Measurements from ENCODE around the gene DNAL1.
"Not testable (repeated sequence)": the region's sequence is repeated elsewhere in the genome, so short reads cannot be mapped to it uniquely, and the experiment has no call there.

DNAL1 gene

DNA sequence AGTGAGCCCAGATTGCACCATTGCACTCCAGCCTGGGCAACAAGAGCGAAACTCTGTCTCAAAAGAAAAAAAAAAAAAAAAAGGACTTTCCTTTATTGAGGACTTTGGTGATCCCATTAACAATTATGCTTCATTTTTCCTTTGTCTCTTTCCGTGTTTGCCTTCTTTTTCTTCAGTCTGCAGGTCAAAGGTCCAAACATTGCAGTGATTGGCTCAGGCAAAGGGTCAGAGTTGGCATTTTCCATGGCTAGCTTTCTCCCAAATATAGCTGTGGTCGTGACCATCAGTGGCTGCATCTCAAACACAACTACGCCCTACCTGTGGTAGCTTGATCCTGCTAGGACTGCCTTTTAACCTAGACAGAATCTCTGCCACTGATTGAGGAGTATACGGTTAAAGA is 7.0 kb upstream of the DNAL1 start:
- no peak overlapping the region for H3K27ac ChIP-seq
- H3K27me3 ChIP-seq = peaks cover 38% of the 10 kb centered on the region
- no peaks in the 10 kb centered on the region for H3K9me3 ChIP-seq
- H3K4me1 ChIP-seq = peaks cover 6% of the 10 kb centered on the region; the same call in 1 of the 2 replicates
- no peak overlapping the region for H3K9ac ChIP-seq
- no peak for TF ChIP-seq Cebpa-rat (IDR thresholded peaks at IDR 0.05)
- H3K4me2 ChIP-seq = no peak overlapping the region
- H3K4me3 ChIP-seq = no peak overlapping the region
- no peaks in the 10 kb centered on the region for H3K36me3 ChIP-seq
- H4K20me1 ChIP-seq = no peaks in the 10 kb centered on the region

DNA sequence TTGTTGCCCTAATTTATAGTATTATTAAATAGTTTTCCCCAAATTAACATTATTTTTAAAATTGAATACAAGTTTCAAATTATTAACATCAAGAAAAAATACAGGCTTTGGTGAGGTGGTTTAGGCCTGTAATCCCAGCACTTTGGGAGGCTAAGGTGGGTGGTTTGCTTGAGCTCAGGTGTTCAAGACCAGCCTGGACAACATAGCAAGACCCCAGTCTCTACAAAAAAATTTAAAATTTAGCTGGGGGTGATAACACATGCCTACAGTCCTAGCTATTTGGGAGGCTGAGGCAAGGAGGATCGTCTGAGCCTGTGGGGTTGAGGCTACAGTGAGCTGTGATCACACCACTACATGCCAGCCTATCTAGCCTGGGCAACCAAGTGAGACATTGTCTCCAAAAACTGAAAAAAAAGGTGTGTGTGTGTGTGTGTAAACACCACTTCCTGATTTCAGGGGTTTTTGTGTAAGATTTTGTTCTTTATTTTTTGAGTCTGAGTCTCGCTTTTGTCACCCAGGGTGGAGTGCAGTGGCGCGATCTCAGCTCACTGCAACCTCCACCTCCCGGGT is 3.9 kb upstream of the DNAL1 start:
- no peaks in the 10 kb centered on the region for H4K20me1 ChIP-seq
- peaks cover 7% of the 10 kb centered on the region; the same call in 1 of the 2 replicates for H3K27me3 ChIP-seq
- H3K27ac ChIP-seq = no peak overlapping the region
- H3K9me3 ChIP-seq = no peaks in the 10 kb centered on the region
- peaks cover 16% of the 10 kb centered on the region for H3K4me1 ChIP-seq
- H3K36me3 ChIP-seq = no peaks in the 10 kb centered on the region
- TF ChIP-seq Cebpa-rat (IDR thresholded peaks at IDR 0.05) = no peak
- H3K4me2 ChIP-seq = no peak overlapping the region
- H3K4me3 ChIP-seq = no peak overlapping the region
- H3K9ac ChIP-seq = no peak overlapping the region

DNA sequence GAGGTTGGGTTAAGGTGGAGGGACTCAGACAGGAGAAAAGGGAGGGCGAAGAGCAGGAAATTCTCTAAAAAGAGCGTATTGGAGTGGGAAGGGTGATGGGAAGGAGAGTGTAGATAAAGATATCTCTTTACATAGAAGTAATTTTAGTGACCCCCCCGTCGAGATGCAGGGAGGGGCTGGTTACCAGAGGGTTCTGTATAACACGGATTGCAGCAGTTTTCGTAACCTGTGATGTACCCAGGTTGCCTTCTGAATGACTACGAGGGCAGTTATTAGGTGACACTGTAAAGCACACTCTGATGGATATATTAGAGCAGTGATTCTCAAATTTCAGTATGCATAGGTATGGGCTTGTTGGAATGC is 443 bp downstream of the DNAL1 start:
- Histone ChIP-seq H3K9ac (peak overlapping the region; percentile 80), H3K27ac (peak overlapping the region; percentile 79), H3K9me3 (no peaks in the 10 kb centered on the region), H3K4me1 (peaks cover 17% of the 10 kb centered on the region), H3K4me3 (peak overlapping the region; percentile 87), H4K20me1 (no peaks in the 10 kb centered on the region), H3K27me3 (no peaks in the 10 kb centered on the region), H3K4me2 (peak overlapping the region; percentile 92), H3K36me3 (no peaks in the 10 kb centered on the region)
- no peak for TF ChIP-seq Cebpa-rat (IDR thresholded peaks at IDR 0.05)

DNA sequence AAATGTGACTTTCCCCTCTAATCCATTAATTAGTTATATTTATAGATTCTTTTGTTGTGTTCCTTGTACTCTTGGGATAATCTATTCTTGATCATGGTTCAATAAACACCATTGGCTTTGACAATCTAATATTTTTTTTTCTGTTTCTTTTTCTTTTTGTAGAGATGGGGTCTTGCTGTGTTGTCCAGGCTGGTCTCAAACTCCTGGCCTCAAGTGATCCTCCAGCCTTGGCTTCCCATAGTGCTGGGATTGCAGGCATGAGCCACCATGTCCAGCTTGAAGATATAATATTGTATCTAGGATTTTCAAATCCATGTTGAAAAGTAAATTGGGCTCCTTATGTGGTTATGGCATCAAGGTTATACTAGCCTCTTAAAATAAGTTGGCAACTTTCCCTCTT is 6.2 kb downstream of the DNAL1 start:
- no peaks in the 10 kb centered on the region for H4K20me1 ChIP-seq
- H3K4me1 ChIP-seq = no peaks in the 10 kb centered on the region; the same call in 1 of the 2 replicates
- H3K27me3 ChIP-seq = no peaks in the 10 kb centered on the region
- no peak overlapping the region for H3K27ac ChIP-seq
- H3K4me2 ChIP-seq = no peak overlapping the region
- H3K9me3 ChIP-seq = no peaks in the 10 kb centered on the region
- no peak overlapping the region for H3K4me3 ChIP-seq
- no peak overlapping the region for H3K9ac ChIP-seq
- H3K36me3 ChIP-seq = peaks cover 14% of the 10 kb centered on the region
- TF ChIP-seq Cebpa-rat (IDR thresholded peaks at IDR 0.05) = no peak

DNA sequence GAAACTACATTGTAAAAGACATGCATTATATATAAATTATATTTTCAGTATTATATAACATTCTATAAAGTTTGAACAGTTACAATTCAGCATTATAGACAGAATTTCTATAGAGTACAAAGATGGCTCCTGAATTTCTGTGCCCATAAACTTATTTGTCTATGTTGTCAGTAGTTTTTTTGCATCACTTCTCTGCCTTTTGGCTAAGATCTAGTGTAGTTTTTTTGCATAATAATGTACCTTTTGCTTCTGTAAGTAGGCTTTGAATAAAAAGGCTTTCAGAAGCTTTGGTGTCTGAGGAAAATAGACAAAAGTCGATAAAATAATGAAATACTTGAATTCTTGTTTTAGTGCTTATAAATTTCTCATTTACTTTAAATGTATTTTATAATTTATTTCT is 11.1 kb downstream of the DNAL1 start:
- no peak overlapping the region for H3K27ac ChIP-seq
- H3K36me3 ChIP-seq = peaks cover 35% of the 10 kb centered on the region
- H3K9me3 ChIP-seq = no peaks in the 10 kb centered on the region
- H4K20me1 ChIP-seq = no peaks in the 10 kb centered on the region
- H3K4me2 ChIP-seq = no peak overlapping the region
- no peaks in the 10 kb centered on the region for H3K27me3 ChIP-seq
- TF ChIP-seq Cebpa-rat (IDR thresholded peaks at IDR 0.05) = no peak
- H3K9ac ChIP-seq = no peak overlapping the region
- H3K4me1 ChIP-seq = no peaks in the 10 kb centered on the region
- H3K4me3 ChIP-seq = no peak overlapping the region

DNA sequence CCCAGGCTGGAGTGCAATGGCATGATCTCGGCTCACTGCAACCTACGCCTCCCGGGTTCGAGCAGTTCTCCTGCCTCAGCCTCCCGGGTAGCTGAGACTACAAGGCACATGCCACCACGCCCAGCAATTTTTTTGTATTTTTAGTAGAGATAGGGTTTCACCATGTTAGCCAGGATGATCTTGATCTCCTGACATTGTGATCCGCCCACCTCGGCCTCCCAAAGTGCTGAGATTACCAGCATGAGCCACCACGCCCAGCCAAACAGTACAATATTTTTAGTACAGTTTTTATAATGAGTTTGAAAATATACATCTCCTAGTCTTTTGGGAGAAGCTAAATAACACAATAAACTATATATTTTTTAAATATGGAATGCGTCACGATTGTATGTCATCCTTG is 14.4 kb downstream of the DNAL1 start:
- H3K4me1 ChIP-seq, H3K27ac ChIP-seq, H3K4me3 ChIP-seq, H3K9me3 ChIP-seq, H4K20me1 ChIP-seq, H3K4me2 ChIP-seq, H3K9ac ChIP-seq, H3K27me3 ChIP-seq: not testable (repeated sequence)
- peaks cover 35% of the 10 kb centered on the region; the same call in 1 of the 2 replicates for H3K36me3 ChIP-seq

DNA sequence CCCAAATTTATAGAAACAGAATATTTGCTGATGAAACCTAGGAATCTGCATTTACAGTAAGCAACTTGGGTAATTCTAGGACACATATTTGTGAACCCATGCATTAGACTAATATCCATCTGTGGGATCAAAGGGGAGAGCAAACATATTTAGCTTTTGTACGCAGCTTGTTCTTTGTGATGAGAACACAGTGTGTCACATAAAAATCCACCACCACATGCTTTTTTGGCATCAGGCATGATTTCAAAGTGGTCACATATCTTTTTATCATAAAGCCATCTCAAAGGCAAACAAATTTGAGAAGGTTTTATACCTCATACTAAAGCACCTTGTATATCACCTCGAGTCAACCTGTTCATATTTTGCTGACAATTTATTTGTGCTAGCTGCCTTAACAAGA is 15.7 kb downstream of the DNAL1 start:
- Histone ChIP-seq H3K9ac (no peak overlapping the region), H3K9me3 (no peaks in the 10 kb centered on the region), H3K36me3 (peaks cover 35% of the 10 kb centered on the region; the same call in 1 of the 2 replicates), H3K27ac (no peak overlapping the region), H4K20me1 (no peaks in the 10 kb centered on the region), H3K4me2 (no peak overlapping the region), H3K4me3 (no peak overlapping the region), H3K4me1 (no peaks in the 10 kb centered on the region), H3K27me3 (no peaks in the 10 kb centered on the region)
- TF ChIP-seq Cebpa-rat (IDR thresholded peaks at IDR 0.05) = no peak

DNA sequence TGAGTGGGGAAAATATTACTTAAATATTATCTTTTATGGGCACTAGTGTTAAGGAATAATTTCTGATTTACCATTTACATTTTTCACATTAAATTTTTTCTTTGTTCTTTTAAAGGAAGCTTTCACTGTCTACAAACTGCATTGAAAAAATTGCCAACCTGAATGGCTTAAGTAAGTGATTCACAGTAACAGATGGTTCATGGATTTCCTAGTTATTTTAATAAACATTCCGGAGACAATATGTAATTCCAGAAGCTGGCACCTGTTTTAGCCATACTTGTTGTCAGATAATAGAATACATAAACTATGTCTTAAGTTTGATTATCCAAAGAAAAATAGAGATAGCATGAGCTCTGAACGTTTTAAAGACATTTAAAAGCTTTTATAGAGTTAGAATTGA is 17.1 kb downstream of the DNAL1 start:
- Histone ChIP-seq H3K27me3 (no peaks in the 10 kb centered on the region), H3K4me2 (no peak overlapping the region), H4K20me1 (no peaks in the 10 kb centered on the region), H3K4me3 (no peak overlapping the region), H3K36me3 (peaks cover 35% of the 10 kb centered on the region; the same call in 1 of the 2 replicates), H3K9me3 (no peaks in the 10 kb centered on the region), H3K27ac (no peak overlapping the region), H3K4me1 (no peaks in the 10 kb centered on the region), H3K9ac (no peak overlapping the region)
- TF ChIP-seq Cebpa-rat (IDR thresholded peaks at IDR 0.05) = no peak

DNA sequence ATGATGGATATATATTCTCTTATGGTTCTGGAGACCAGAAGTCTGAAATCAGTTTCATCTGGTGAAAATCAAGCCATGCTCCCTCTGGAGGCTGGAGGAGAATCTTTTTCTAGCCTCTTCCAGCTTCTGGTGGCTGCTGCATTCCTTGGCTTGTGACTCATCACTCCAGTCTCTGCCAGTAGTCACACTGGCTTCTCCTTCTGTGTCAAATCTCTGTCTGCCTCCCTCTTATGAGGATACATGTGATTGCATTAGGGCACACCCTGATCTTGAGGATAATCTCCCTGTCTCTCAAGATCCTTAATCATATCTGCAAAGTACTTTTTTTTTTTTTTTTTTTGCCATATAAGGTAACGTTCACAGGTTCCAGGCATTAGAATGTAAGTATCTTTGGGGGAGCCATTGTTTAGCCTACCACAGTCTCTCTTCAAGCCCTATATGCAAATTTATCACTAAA is 17.7 kb downstream of the DNAL1 start:
- peaks cover 30% of the 10 kb centered on the region; the same call in 1 of the 2 replicates for H3K36me3 ChIP-seq
- no peak overlapping the region for H3K4me2 ChIP-seq
- H3K4me1 ChIP-seq = no peaks in the 10 kb centered on the region
- no peak for TF ChIP-seq Cebpa-rat (IDR thresholded peaks at IDR 0.05)
- H3K4me3 ChIP-seq = no peak overlapping the region
- H3K9me3 ChIP-seq = no peaks in the 10 kb centered on the region
- no peaks in the 10 kb centered on the region for H4K20me1 ChIP-seq
- H3K27ac ChIP-seq = no peak overlapping the region
- H3K9ac ChIP-seq = no peak overlapping the region
- H3K27me3 ChIP-seq = no peaks in the 10 kb centered on the region

DNA sequence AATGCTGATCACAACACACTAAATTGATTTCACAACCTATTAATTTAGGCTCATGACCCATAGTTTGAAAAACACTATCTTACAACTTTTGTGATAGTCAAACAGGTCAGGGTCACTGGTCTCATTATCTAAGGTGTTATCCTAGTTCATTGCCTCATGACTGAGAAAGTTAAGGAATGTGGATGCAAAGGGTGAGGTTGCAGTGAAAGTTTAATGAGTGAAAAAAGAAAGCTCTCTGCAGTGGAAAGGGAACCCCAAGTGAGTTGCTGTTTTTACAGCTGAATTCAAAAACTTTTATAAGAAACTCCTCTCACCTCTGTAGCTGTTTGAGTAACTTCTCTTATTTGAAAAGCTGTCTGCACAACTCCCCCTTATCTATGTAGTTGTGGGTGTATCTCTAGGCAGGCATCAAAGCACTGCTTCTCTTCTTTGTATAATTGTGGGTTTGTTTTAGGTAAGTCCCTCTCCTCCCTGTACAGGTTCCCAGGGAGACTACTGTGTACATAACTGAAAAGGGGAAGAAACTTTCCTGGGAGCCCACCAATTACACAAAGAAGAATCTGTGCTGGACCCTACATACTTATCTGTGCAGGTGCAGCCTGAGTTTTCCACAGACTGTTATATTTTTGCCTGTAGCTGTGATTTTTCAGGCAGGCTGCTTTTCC is 18.9 kb downstream of the DNAL1 start:
- no peak overlapping the region for H3K27ac ChIP-seq
- no peak overlapping the region for H3K4me3 ChIP-seq
- H3K36me3 ChIP-seq = peaks cover 25% of the 10 kb centered on the region; the same call in 1 of the 2 replicates
- no peaks in the 10 kb centered on the region for H3K27me3 ChIP-seq
- no peaks in the 10 kb centered on the region for H4K20me1 ChIP-seq
- TF ChIP-seq Cebpa-rat (IDR thresholded peaks at IDR 0.05) = no peak
- H3K9ac ChIP-seq = no peak overlapping the region
- H3K4me1 ChIP-seq = no peaks in the 10 kb centered on the region
- H3K4me2 ChIP-seq = no peak overlapping the region
- H3K9me3 ChIP-seq = no peaks in the 10 kb centered on the region
